GM12801 (cell line): Measurements from ENCODE around the gene KCNMA1.

Experiments
- TF ChIP-seq, protein P1 (sequence below): IDR thresholded peaks from one replicate; pipeline ENCODE4 v1.5.1; 2011; ENCODE audit warnings: control low read depth; ENCODE audit not compliant: insufficient read length; ENCODE audit errors: extremely low read depth

The KCNMA1 gene

DNA sequence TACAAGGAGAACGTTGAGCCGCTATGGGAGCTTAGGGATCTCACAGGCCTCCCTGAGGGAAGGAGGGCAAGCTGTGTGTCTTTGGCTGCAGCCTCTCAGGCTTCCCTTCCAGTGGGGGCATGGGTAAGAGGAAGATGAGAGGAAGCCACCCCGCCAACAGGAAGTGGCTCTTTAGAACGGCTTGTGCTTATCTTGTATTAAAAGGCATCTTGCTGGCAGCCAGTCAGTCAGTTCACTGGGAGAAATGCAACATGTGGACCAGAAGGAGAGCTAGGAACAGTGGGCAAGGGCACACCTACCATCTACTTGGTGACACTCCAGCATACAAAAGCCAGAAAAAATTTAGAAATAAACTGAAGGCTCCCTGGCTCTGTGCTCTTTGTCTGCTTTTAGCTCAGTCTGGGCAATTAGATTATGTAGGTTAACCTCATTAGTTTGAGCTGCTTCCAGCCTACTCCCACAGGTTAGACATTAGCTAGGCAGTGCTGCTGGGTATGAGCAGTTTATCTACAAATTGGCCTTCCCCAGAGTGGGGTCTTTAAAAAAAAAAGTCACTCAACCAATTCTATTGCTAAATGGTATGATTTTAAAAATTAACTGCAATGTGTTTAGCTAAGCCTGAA is 595.9 kb downstream of the KCNMA1 start:
- TF ChIP-seq, protein P1, sequence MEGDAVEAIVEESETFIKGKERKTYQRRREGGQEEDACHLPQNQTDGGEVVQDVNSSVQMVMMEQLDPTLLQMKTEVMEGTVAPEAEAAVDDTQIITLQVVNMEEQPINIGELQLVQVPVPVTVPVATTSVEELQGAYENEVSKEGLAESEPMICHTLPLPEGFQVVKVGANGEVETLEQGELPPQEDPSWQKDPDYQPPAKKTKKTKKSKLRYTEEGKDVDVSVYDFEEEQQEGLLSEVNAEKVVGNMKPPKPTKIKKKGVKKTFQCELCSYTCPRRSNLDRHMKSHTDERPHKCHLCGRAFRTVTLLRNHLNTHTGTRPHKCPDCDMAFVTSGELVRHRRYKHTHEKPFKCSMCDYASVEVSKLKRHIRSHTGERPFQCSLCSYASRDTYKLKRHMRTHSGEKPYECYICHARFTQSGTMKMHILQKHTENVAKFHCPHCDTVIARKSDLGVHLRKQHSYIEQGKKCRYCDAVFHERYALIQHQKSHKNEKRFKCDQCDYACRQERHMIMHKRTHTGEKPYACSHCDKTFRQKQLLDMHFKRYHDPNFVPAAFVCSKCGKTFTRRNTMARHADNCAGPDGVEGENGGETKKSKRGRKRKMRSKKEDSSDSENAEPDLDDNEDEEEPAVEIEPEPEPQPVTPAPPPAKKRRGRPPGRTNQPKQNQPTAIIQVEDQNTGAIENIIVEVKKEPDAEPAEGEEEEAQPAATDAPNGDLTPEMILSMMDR, result no peak

DNA sequence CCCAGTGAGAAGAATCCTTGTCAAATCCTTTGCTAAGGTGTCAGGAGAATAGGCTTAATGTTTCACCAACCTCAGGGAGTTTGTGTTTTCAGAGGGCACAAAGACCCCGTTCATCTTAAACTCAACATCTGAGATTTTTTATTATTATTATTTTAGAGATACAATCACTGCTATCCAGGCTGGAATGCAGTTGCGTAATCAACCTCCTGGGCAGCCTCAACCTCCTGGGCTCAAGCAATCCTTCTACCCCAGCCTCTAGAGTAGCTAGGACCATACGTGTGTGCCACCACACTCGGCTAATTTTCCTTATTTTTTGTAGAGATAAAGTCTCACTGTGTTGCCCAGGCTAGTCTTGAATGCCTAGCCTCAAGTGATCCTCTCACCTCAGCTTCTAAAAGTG is 599.2 kb downstream of the KCNMA1 start:
- TF ChIP-seq, protein P1, result no peak

DNA sequence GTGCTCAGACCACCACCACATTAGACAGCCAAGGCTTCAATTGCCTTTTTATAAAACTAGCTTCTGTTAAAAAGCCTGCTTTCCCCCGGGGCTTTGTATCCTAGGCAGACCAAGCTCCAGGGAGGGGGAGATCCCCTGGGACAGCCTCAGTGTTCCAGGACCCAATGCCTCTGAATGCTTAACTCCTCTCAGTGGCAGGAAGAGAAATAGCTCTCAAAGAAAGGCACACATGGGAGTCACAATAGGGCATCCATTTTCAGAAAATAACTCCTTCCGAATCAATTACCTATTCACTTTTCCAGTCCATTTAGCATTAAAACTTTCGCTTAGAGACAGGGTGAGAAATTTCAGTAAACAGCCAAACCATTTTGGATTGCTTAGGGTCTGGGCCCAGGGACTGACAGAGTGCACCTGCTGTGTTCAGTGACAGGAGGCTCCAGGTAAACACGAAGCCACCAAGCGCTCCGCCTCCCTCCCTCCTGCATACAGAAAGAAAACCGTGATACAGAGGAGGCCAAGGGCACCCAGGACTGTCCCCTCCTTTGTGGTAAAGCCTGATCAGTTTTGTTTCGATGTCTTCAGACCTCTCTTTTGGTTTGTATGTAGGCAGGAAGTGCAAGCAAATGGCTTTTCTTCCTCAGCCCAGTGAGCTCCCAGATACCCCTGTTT is 599.7 kb downstream of the KCNMA1 start:
- TF ChIP-seq, protein P1, result no peak

DNA sequence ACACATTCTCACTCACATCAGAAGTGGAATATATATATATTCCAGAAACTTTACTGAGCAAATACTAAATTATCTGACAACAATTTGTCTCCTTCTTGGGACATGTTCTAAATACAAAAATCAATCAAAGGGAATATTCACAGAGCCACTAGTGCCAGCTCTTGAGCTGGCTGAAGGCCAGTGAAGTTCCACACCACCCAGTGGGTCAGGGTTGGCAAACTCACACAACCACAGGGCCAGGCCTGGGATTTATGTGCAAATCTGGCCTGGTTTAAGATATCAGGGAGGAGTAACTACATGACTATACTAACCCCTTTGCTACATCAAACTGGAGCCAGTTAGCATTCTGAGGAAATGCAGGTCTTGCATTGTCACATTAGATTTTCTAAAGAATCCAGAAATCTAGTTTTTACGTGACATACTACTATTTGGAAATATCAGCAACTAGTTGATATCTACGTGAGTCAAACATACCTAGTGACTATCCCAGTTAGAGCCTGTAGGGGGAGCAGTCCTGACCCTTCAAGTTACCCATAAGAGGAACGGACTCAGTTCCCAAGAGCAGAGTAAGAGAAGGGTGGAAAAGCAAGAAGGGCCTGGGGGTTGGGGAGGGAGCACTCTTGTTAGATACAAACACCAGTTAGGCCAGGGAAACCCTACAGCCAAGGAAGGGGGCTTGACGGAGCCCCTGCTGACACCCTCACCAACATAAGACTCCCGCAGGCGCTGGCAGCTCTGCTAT is 600.4 kb downstream of the KCNMA1 start:
- TF ChIP-seq, protein P1, result no peak

DNA sequence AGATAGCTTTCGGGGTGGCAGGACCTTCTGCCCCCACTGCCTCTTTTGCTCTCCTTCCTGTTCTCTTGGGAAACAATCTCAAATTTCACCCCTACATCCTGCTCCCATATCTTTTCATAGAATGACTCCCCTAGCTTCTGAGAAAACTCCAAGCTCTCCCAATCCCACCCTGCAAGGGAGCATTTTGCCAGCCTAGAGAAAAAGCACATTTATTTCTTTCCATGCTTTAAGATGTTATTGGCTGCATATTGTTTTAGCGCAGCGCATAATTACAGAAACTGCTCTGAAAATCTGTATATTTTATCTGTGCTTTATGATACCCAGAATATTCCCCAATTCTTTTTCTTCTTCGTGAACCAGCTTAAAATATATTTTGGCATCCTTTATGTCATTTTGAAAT is 601.3 kb downstream of the KCNMA1 start:
- TF ChIP-seq, protein P1, result no peak

DNA sequence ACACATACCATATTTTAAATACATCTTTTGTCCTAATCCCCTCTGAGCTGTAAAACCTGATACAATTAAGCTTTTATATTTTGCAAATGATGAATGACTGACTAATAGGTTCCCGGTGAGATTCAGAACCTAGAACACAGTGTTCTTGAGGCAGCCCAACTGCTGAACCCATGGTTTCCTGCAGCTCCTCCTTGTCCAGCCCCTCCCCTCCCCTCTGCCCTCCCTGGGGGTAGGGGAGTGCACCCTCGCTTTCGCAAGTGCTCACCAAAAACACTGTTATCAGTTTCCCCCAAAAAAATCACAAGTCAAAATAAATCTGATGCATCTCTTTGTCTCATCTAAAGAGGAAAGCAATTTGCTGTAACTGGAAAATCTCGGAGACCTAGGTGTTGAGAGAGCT is 602.8 kb downstream of the KCNMA1 start:
- TF ChIP-seq, protein P1, result no peak

DNA sequence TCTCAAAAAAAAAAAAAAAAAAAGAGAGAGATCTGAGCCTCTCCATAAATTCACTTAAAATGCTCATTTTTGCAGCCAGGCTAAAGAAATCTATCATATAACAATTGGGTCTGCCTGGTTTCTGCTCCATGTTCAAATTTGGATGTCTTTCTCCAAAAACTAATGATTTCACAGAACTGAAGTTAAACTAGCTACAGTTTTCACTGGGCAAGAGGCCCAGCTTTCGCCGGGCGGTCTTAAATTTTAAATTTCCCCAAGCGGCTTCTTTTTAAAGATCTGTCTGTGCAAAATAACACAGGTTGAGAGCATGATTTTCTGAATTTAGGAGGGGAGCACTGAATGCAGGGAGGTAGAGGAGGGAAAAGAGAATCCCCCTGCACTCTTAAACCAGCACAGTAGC is 603.4 kb downstream of the KCNMA1 start:
- TF ChIP-seq, protein P1, result no peak
